Measurements from ENCODE around the gene ADAM22.

The ADAM22 gene

GRCh38 chr7:87948371-87948770, 14.3 kb downstream of the ADAM22 start:
- no peak for DNase-seq

- DNase-seq, result no peak
Measured at GRCh38 chr7:87959336-87959735, 25.3 kb downstream of the ADAM22 start.

GRCh38 chr7:87960239-87960638, 26.2 kb downstream of the ADAM22 start:
- DNase-seq, result peak; percentile 9

DNA sequence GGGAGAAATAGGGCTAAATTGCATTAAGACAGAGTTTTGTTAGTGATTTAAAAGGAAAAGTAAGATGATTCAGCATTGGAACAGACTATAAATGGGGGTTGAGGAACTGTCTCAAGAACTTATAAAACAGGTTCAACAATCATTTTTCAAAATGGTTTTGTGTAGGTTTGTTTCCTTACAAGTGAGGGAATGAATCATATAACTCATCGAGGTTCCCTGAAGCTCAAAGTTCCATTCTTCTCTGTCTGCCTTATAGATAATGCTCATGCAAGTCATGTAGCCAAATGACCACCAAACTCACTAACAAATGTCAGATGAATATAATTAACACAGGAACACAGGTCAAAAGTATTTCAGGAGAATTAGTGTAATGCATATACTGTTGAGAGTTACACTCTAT, 27.7 kb downstream of the ADAM22 start:
- no peak for DNase-seq

DNA sequence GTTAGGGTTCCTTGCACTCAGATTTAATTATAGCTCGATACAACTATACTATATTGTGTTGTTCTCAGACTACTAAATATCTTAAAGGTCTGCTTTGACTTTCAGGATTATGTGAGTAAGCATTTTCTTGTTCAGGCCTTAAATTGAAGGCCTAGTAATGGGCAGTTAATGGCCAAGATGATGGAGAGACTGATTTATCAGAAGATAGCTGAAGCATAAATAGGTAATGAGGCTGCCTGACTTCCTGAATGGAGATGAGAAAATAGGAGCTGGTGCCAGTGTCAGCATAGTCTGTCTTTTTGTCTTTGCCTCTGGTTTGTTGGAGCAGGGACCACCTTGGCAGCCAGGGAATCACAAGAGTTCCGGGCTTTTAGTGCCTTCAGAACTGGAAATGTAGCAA, 32.2 kb downstream of the ADAM22 start:
- DNase-seq, result no peak

- no peak for DNase-seq
Measured at GRCh38 chr7:87968021-87968420, 34.0 kb downstream of the ADAM22 start.

DNA sequence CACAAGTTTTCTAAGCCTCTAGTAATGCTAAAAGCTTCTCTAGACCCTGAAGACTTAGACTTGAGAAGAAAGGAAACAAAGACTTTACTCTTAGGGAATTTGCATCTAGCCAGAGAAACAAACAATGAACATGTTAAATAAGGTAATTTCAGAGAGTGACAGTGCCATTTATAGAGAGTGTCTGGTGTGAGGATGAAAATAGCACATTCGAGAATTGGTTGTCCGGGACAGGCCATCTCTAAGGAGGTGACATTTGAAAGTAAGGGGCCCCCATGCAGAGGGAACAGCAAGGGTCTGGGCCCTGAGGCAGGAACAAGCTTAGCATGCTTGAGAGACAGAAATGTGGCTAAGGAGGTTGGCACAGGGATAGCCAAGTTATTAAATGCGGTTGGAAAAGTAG, 48.1 kb downstream of the ADAM22 start:
- DNase-seq, result no peak

GRCh38 chr7:87984088-87984487, 50.0 kb downstream of the ADAM22 start:
- no peak for DNase-seq

- DNase-seq, result no peak
Measured at GRCh38 chr7:87993269-87993668, 59.2 kb downstream of the ADAM22 start.

GRCh38 chr7:87999261-87999660, 65.2 kb downstream of the ADAM22 start:
- DNase-seq, result no peak

- no peak for DNase-seq
Measured at GRCh38 chr7:88001744-88002530, 67.9 kb downstream of the ADAM22 start.

- no peak for DNase-seq
Measured at GRCh38 chr7:88002617-88003016, 68.6 kb downstream of the ADAM22 start.

DNA sequence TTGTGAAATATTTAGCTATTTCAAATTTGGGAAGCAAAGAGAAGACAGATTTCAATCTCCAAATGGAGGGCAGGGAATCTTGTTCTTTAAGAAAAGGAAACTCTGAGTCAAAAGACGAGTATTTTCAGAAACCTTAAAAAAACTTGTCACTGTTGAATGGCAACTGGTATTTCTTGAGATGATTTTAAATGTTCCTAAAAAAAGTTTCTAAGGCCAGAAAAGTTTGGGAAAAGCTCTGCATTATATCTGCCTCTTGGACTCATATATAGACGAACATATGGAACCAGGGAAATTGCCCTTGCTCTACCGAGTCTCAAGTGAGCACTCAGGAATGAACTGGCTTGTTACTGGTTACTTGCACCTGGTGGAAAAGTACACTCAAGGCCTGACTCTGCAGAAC, 69.5 kb downstream of the ADAM22 start:
- DNase-seq, result no peak

DNA sequence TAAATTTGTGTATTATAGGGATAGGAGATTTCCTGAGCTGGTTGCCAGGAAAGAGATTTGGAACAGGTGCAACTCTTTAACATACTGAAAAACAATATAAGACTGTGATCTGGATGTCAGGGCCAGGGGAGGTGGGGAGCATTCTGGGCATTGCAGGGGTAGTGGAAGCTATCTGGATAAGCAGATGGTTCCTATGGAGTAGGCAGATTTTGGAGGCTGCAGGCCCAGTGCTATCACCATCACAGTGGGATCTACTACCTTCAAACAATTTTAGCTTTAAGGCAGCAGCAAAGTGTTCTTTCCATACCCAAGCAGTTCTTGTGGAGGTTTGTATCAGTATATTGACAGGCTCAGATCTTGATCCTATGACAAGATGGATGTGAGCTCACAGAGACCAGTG, 71.1 kb downstream of the ADAM22 start:
- no peak for DNase-seq

- DNase-seq, result no peak
Measured at GRCh38 chr7:88009651-88010050, 75.6 kb downstream of the ADAM22 start.

DNA sequence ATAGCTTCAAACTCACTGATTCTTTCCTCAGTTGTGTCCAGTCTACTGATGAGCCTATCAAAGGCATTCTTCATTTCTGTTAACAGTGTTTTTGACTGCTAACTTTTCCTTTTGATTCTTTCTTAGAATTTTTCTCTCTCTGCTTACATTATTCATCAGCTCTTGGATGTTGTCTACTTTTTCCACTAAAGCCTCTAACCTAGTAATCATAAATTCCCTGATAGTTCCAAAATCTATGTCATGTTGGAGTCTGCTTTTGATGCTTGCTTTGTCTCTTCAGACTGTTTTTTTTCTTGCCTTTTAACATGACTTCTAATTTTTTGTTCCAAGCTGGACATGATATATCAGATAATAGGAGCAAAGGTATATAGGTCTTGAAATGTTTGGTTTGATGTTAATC, 78.0 kb downstream of the ADAM22 start:
- DNase-seq, result no peak

- DNase-seq, result no peak
Measured at GRCh38 chr7:88013981-88014380, 79.9 kb downstream of the ADAM22 start.

DNA sequence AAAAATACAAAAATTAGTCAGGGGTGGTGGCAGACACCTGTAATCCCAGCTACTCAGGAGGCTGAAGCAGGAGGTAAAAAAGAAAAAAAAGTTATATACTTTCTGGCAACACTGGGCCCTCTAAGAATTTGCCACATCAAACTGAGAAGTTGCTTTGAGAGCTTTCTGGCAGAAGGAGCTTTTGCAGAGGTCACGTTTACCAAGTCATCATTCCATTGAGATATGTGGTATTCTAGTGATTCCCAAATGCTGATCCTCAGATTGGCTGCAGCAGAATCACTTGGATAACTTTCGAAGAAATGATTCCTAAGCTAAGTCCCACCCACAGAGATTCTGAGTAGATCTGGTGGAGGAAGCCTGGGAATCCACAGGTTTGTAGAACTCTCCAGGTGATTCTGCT, 80.5 kb downstream of the ADAM22 start:
- no peak for DNase-seq

GRCh38 chr7:88015309-88015708, 81.3 kb downstream of the ADAM22 start:
- no peak for DNase-seq

DNA sequence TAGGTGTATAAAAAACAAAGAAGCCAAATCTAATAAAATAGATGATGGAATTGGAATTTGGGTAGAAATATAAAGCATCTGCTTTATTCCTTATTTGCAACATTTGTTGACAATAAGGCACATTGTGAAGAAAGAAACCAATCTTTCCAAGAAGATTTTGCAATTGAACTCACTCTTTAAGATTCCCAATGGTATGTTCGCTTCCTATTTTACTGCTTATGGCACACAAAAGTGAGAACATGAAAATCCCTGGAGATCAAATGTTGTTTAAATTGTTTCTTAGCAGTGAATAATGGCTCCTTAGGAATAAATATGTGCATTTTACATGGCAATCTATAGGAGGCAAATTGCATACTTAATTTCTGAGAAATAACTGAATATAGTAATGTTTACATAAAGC, 84.5 kb downstream of the ADAM22 start:
- no peak for DNase-seq

GRCh38 chr7:88020953-88021665, 87.1 kb downstream of the ADAM22 start:
- no peak for DNase-seq

DNA sequence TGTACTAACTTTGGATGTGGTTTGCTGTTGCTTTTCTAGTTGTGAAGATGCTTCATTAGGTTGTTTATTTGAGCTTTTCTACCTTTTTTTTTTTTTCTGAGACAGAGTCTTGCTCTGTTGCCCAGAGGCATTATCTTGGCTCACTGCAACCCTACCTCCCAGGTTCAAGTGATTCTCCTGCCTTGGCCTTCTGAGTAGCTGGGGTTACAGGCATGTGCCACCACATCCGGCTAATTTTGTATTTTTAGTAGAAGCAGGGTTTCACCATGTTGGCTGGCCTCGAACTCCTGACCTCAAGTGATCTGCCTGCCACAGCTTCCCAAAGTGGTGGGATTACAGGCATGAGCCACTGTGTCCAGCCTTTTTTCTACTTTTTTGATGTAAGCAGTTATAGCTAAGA, 93.7 kb downstream of the ADAM22 start:
- DNase-seq, result no peak

DNA sequence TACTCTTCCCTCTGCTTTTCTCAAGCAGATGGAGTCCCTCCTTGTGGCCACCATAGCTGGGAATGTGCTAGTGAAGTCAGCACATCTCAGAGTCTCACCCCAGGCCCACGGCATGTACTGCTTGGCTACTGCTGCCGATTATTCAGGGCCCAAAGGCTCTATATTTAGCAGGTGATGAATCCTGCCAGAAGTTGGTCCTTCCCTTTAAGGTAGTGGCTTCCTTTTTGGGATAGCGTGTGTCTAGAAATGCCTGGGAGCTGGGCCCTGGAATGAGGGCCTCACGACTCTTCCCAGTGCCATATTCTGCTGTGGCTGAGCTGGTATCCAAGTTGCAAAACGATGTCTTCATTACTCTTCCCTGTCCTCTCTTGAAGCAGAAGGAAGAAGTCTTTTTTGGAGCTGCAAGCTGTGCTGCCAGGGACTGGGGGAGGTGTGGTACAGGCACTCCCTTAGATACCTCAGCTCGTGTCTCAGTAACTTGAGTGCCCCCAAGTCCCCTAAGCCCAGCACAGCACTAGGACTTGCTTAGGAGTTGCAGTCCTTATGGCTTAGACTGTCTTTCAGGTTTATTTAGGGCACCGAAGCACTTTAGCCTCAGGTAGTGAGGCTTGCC, 100.1 kb downstream of the ADAM22 start:
- DNase-seq, result no peak

DNA sequence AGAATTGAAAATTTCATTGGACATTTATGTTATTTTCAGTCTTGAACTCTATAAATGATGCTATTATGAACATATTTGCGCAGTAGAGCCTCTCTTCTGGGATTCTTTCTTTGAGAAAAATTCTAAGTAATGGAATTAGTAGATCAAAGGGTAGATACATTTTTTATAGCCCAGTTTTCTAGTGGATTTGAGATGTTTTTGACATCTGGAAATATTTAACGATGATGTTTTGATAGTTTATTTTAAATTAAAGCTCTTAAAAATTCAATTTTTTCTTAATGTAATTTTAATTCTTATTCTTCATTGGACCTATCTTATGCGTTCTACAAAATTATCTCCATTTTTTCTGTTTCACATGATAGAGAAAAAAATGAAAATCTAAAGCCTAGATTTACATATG, 103.0 kb downstream of the ADAM22 start:
- no peak for DNase-seq

Measured in right kidney (tissue), 1 donor.